ENCODE measurements around the gene NDUFB4. TPM values are rescaled to one million over a fixed set of nuclear protein-coding genes. Genes with fewer than 3 reads are reported as not detected.
A peak's percentile ranks its signal among the peaks of the same experiment; 100 is the strongest.

The NDUFB4 gene
- 10 to 100 TPM; 59.3 to 79.6 (median 73.6) TPM for total RNA-seq
- 83.0 TPM for total RNA-seq (2013)
- total RNA-seq, result 26.8 to 56.2 (median 39.2) reads per million in 29 experiments

DNA sequence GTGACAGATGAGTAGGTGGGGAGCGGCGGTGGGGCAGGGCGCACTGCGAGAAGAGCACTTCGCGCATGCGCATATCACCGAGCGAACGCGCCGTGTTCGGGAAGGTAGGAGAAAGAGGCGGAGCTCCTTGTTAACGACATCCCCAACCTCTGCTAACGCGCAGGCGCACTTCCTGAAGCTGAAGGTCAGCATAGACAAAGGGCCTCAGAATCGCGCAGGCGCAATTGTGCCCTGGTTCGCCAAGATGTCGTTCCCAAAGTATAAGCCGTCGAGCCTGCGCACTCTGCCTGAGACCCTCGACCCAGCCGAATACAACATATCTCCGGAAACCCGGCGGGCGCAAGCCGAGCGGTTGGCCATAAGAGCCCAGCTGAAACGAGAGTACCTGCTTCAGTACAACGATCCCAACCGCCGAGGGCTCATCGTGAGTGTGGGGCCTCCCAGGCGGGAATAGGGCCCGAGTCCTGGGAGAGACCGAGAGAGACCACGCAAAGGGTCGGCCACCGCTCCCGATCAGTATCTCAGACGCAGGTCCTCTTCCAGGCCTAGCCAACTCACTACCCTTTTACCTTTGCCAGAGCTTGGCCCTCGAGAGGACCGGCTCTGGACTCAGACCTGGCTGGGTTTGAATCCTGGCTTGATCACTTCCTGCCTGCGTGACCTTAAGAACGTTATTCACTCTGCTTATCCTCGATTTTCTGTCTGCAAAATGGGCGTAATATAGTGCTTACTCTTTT, at the start of gene NDUFB4:
Gene NDUFB4, plus strand, starts transcription at position 221 of the 737 bp plus-strand sequence. Its CDS starts 24 bp downstream, at position 245.
- H3K4me3 Mint-ChIP-seq, result peak within 1 kb of the TSS in 2 of 3 donors; percentile 94 to 96
- Histone ChIP-seq H3K36me3 (ENCODE audit: control insufficient read depth in 2 of 2, extremely low read depth in 1 of 2, insufficient read depth in 1 of 2, low read length in 1 of 2) (peaks cover 0 to 30% of the 10 kb centered on the region in 2 donors), H3K27me3 (replicated peaks in 1 of 2; ENCODE audit: control insufficient read depth in 2 of 2, extremely low read depth in 1 of 2, insufficient read depth in 2 of 2, low read length in 1 of 2) (no peaks in the 10 kb centered on the region), H3K27ac (ENCODE audit: low read length) (peak within 1 kb of the TSS; percentile 96), H3K4me3 (ENCODE audit: control insufficient read depth in 1 of 2, extremely low read depth in 1 of 2, low read length in 1 of 2) (peak within 1 kb of the TSS; percentile 91 to 97), H3K9me3 (no peaks in the 10 kb centered on the region), H3K4me1 (ENCODE audit: control insufficient read depth in 1 of 2, extremely low read depth in 1 of 2, insufficient read depth in 2 of 2, low read length in 2 of 2) (peaks cover 11 to 20% of the 10 kb centered on the region in 2 experiments)
- peaks cover 9 to 14% (median 10%) of the 10 kb centered on the region in 3 donors for H3K4me1 Mint-ChIP-seq
- WGBS (ENCODE audit: insufficient coverage), result under 1% methylated on average over 46 of the region's 53 CpGs
- POLR2A ChIA-PET, result interaction anchor here (0.5 to 1.6 kb wide), 17 partner anchors 29 to 765 kb away, joined by 3 to 21 read pairs (median 4); partner anchors contain the start of genes GTF2E1 (in 2 of the 2) and RABL3 (in 1 of the 2)
- no peaks in the 10 kb centered on the region for H3K9me3 Mint-ChIP-seq
- CTCF ChIA-PET, result interaction anchor here (0.6 to 2.9 kb wide), 25 partner anchors 27 to 1968 kb away, joined by 3 to 46 read pairs (median 4); partner anchors contain the start of genes DTX3L (in 1 of the 2), GSK3B (in 1 of the 2), GTF2E1 (in 1 of the 2) and IGSF11 (in 1 of the 2)
- peak within 1 kb of the TSS; percentile 94 to 97 for H3K27ac Mint-ChIP-seq
- ATAC-seq (replicated peaks in 1 of 4) (peak; percentile 94 to 97 (median 96)), DNase-seq (peak; percentile 82 to 98 (median 93))
- H3K36me3 Mint-ChIP-seq, result peaks cover 9% of the 10 kb centered on the region
- H3K27me3 Mint-ChIP-seq, result no peaks in the 10 kb centered on the region

DNA sequence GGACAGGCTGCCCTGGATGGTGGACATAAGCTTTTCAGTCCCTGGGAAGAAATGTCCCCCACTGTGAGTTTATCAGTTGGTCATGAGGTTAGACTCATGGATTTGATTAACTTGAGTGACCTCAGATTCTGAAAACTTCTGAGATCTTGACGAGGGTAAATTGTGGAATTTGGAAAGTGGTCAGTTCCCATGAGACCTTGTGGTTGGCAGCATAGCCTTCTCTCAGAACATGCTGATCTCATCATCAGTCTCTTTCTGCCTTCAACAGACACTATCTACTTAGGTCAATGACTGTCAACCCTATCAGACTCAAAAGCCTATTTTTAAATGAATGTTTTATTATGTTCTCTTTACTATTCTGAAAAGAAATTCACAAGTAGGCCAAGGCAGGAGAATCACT, 45.6 kb upstream of the NDUFB4 start:
- ChIA-PET POLR2A (no interaction called here), CTCF (interaction anchor here (0.5 to 0.6 kb wide), 2 partner anchors 17 to 252 kb away, joined by 3 read pairs; no protein-coding TSS in a partner anchor)
- Histone ChIP-seq H3K9me3 (no peaks in the 10 kb centered on the region), H3K27me3 (replicated peaks in 1 of 2; ENCODE audit: control insufficient read depth in 2 of 2, extremely low read depth in 1 of 2, insufficient read depth in 2 of 2, low read length in 1 of 2) (peaks cover 0 to 7% of the 10 kb centered on the region in 2 experiments), H3K27ac (ENCODE audit: low read length) (no peak overlapping the region), H3K4me1 (ENCODE audit: control insufficient read depth in 1 of 2, extremely low read depth in 1 of 2, insufficient read depth in 2 of 2, low read length in 2 of 2) (no peaks in the 10 kb centered on the region), H3K4me3 (ENCODE audit: control insufficient read depth in 1 of 2, extremely low read depth in 1 of 2, low read length in 1 of 2) (no peak overlapping the region), H3K36me3 (ENCODE audit: control insufficient read depth in 2 of 2, extremely low read depth in 1 of 2, insufficient read depth in 1 of 2, low read length in 1 of 2) (no peaks in the 10 kb centered on the region)
- Mint-ChIP-seq H3K9me3 (no peaks in the 10 kb centered on the region), H3K4me1 (no peaks in the 10 kb centered on the region), H3K27me3 (peaks cover 18 to 26% of the 10 kb centered on the region in 2 donors), H3K36me3 (no peaks in the 10 kb centered on the region), H3K27ac (no peak overlapping the region), H3K4me3 (no peak overlapping the region)
- no CpG with 5 or more reads among the region's 1 CpG for WGBS (ENCODE audit: insufficient coverage)
- DNase-seq, result no peak
- no peak for ATAC-seq (replicated peaks in 1 of 4)

DNA sequence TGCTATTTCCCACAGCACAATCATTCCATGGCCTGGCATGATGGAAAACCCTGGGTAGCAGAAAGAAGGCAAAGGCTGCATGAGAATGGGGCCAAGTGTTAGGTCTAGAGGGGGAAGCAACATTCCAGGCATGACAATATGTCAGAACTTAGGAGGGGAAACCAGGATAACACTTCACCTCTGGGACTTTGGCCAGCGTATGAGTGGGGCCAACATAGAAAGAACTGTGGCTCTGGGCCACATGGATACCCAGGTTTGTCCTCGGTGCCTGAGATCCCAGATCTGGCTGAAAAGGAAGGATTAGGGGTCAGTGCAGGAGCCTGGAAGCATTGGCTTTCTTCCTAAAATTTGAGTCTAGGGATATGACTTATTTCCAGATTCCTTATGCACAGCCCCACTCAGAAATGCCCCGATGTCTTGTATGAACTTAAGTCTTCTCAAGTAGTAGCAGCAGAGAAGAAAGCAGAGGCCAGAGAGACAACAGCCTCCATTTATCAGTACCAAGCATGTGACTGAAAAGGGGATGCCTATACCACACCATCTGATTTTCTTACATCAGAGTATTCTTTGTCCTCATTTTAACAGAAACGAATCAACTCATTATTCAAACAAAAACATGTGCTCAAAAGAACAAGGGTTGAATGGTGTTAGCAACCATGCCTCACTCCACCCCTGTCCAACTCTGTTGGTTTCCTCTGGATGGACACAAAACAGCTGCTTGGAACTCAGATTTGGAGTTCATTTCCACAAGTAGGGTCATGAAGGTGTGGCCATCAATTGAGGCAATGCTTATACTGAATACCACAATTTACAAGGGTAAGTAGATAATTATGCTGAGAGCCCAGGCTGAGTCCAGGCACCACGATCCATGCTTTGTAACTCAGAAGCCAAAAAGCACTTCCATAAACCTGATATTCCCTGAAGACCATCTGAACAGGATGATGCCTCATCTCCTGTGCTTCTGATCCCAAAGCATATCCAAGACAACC, 43.7 kb upstream of the NDUFB4 start:
- ATAC-seq (replicated peaks in 1 of 4) (no peak), DNase-seq (no peak)
- H3K27me3 ChIP-seq (replicated peaks in 1 of 2; ENCODE audit: control insufficient read depth in 2 of 2, extremely low read depth in 1 of 2, insufficient read depth in 2 of 2, low read length in 1 of 2), result peaks cover 0 to 3% of the 10 kb centered on the region in 2 experiments
- Mint-ChIP-seq H3K4me3 (no peak overlapping the region), H3K9me3 (no peaks in the 10 kb centered on the region), H3K27me3 (peaks cover 4 to 14% of the 10 kb centered on the region in 2 donors), H3K36me3 (no peaks in the 10 kb centered on the region), H3K27ac (no peak overlapping the region), H3K4me1 (no peaks in the 10 kb centered on the region)
- H3K4me1 ChIP-seq (ENCODE audit: control insufficient read depth in 1 of 2, extremely low read depth in 1 of 2, insufficient read depth in 2 of 2, low read length in 2 of 2), result no peaks in the 10 kb centered on the region
- no peaks in the 10 kb centered on the region for H3K9me3 ChIP-seq
- no peak overlapping the region for H3K27ac ChIP-seq (ENCODE audit: low read length)
- WGBS (ENCODE audit: insufficient coverage), result 73% methylated on average over 3 of the region's 5 CpGs
- H3K4me3 ChIP-seq (ENCODE audit: control insufficient read depth in 1 of 2, extremely low read depth in 1 of 2, low read length in 1 of 2), result no peak overlapping the region
- ChIA-PET POLR2A (no interaction called here), CTCF (interaction anchor here (0.8 to 1.0 kb wide), 3 partner anchors 15 to 313 kb away, joined by 3 read pairs; partner anchors contain the start of gene NDUFB4 (in 1 of the 2))
- H3K36me3 ChIP-seq (ENCODE audit: control insufficient read depth in 2 of 2, extremely low read depth in 1 of 2, insufficient read depth in 1 of 2, low read length in 1 of 2), result no peaks in the 10 kb centered on the region

DNA sequence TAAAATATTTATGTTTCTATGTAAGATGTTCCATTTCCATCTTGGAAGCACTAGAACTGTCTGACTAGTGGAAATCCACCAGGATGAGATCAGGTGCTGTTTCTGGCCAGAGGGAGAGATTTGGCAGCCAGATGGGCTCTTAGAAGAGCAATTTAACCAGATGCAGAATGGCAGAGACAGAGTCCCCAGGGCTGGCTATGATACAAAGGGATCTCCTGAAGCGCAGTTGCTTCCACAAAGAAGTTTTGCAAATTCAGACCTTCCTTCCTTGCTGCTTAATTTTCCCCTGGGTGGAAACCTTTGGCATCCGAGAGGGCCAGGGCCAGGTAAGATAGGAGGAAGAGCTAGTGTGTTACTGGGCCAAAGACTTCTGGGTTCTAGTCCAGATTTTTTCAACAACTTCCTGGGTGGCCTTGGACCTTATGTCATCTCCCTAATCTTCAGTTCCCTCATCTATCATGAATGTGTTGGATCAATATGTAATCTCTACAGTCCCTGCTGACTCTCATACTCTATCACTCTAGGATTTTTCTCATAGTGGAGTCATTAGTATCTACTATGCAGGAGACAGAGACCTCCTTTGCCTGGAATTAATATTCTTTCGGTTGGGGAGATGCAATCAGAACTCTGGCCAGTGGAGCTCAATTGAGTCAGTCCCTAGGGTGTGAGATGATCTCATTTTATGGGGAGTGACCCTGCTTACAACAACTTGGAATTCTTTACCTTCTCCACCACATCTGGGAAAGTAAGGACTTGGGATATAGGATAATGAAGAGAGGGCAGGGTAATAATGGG, 41.1 kb upstream of the NDUFB4 start:
- no peak for ATAC-seq (replicated peaks in 1 of 4)
- Histone ChIP-seq H3K4me3 (ENCODE audit: control insufficient read depth in 1 of 2, extremely low read depth in 1 of 2, low read length in 1 of 2) (no peak overlapping the region), H3K9me3 (no peaks in the 10 kb centered on the region), H3K27me3 (replicated peaks in 1 of 2; ENCODE audit: control insufficient read depth in 2 of 2, extremely low read depth in 1 of 2, insufficient read depth in 2 of 2, low read length in 1 of 2) (peaks cover 0 to 13% of the 10 kb centered on the region in 2 experiments), H3K4me1 (ENCODE audit: control insufficient read depth in 1 of 2, extremely low read depth in 1 of 2, insufficient read depth in 2 of 2, low read length in 2 of 2) (peaks cover 5 to 16% of the 10 kb centered on the region in 2 experiments), H3K36me3 (ENCODE audit: control insufficient read depth in 2 of 2, extremely low read depth in 1 of 2, insufficient read depth in 1 of 2, low read length in 1 of 2) (no peaks in the 10 kb centered on the region), H3K27ac (ENCODE audit: low read length) (no peak overlapping the region)
- Mint-ChIP-seq H3K4me1 (peaks cover 12 to 17% (median 13%) of the 10 kb centered on the region in 3 donors), H3K9me3 (no peaks in the 10 kb centered on the region), H3K27me3 (peaks cover 4% of the 10 kb centered on the region in 2 donors), H3K4me3 (no peak overlapping the region), H3K27ac (no peak overlapping the region), H3K36me3 (no peaks in the 10 kb centered on the region)
- no peak for DNase-seq
- WGBS (ENCODE audit: insufficient coverage), result no CpG with 5 or more reads among the region's 3 CpGs
- ChIA-PET CTCF (interaction anchor here (0.7 to 2.0 kb wide), 4 partner anchors 12 to 719 kb away, joined by 3 to 5 read pairs (median 4); no protein-coding TSS in a partner anchor), POLR2A (interaction anchor here in 1 of 2 donors (0.6 kb wide), 1 partner anchor 205 kb away, joined by 3 read pairs; no protein-coding TSS in a partner anchor)

DNA sequence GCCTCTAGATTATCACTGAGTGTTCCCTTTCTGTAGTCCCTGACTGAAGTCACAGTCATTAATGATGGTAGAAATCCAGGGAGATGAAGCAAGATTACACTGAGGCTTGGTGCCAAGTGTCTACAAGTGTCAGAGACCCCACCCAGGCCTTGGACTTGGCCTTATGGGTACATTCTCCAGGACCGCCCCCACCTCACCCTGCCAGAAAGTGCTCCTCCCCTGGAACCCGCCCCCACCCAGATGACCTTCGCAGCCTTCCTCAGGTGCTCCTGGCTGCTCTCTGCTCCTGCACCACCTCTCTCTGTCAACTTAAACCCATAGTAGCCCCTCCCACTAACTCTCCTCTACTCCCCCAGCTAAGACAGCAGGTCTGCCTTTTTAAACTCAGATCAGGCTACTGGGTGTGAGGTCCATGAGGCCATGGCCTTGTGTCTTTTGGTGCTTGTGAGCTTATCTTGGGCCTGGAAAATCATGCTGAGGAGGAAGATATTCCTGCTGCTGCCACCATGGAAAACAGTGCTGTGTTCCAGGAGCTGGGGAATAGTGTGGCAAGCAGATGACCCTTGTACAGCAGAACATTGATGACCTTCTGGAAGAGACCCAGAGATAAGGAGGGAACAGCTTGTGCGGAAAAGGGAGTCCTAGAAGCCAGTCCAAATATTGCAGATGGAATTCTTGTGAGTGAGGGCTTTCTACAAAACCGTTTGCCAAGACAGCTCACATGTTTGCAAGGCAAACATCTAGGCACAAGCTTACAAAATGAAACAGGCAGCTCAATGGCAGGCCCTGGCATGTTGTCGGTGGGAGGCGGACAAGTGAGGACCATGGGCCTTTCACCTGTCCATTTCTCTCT, 40.3 kb upstream of the NDUFB4 start:
- Histone ChIP-seq H3K9me3 (no peaks in the 10 kb centered on the region), H3K36me3 (ENCODE audit: control insufficient read depth in 2 of 2, extremely low read depth in 1 of 2, insufficient read depth in 1 of 2, low read length in 1 of 2) (no peaks in the 10 kb centered on the region), H3K4me3 (ENCODE audit: control insufficient read depth in 1 of 2, extremely low read depth in 1 of 2, low read length in 1 of 2) (no peak overlapping the region), H3K27ac (ENCODE audit: low read length) (no peak overlapping the region), H3K27me3 (replicated peaks in 1 of 2; ENCODE audit: control insufficient read depth in 2 of 2, extremely low read depth in 1 of 2, insufficient read depth in 2 of 2, low read length in 1 of 2) (peaks cover 0 to 15% of the 10 kb centered on the region in 2 experiments), H3K4me1 (ENCODE audit: control insufficient read depth in 1 of 2, extremely low read depth in 1 of 2, insufficient read depth in 2 of 2, low read length in 2 of 2) (peaks cover 5 to 16% of the 10 kb centered on the region in 2 experiments)
- ChIA-PET POLR2A (no interaction called here), CTCF (interaction anchor here (0.5 to 2.1 kb wide), 8 partner anchors 9 to 311 kb away, joined by 3 to 7 read pairs (median 4); no protein-coding TSS in a partner anchor)
- 82% methylated on average over 4 of the region's 7 CpGs for WGBS (ENCODE audit: insufficient coverage)
- Mint-ChIP-seq H3K27ac (no peak overlapping the region), H3K9me3 (no peaks in the 10 kb centered on the region), H3K4me1 (peaks cover 12 to 20% (median 15%) of the 10 kb centered on the region in 3 donors), H3K36me3 (no peaks in the 10 kb centered on the region), H3K27me3 (peaks cover 4 to 6% of the 10 kb centered on the region in 2 donors), H3K4me3 (no peak overlapping the region)
- ATAC-seq (replicated peaks in 1 of 4) (no peak), DNase-seq (no peak)

Data from T-cell (primary cell).